Stimulated activated CD4-positive, alpha-beta T cell treated with anti-CD3 and anti-CD28 coated beads, Interleukin-12 subunit alpha, Interleukin-12 subunit beta, amount 100 ng/mL, for 24 hours (primary cell): ENCODE measurements around the gene MANF.

Source experiments
- DNase-seq, 2 experiments: peaks; one replicate each; pipeline ENCODE4 v3.0.0-alpha.2; 2020; ENCODE audit warnings: low read depth in 2 of 2

Gene MANF

DNA sequence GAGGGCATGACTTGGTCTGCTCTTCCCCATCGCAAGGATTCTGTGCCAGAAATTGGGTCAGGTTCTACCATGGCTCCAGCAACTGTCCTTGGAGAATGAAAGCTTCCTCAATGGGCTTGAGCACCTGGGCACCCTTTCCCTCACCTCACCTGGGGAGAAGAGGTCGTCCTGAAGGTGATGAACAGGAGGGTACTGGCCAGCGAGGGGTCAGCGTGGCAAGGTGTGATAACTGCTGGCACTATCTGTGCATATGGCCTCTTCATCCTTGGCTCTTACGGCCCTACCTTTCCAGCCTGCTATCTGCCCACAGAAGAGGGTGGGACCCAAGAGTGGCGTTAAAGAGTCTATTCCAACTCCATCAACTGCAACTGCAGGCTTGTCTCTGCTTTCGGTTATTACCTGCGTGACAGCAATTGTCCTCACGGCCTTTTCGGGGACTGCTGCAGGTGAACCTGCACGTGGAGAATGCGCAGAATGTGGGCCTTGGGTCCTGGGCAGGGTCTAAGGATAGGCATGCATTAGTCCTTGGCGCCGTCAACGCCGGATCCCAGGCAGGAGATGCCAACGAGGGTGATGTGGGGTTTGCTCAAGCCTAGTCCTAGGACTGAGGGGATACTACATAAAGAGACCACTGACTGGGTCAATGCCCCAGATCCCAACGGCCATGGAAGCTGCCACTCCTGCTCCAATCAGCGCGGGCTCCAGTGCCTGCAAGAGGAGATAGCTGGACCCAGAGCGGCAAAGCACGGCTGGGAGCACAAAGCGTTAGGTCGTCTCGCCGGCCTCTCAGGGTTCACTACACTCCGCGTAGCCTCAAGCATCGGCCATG, 5.4 kb downstream of the MANF start:
- no peak for DNase-seq

DNA sequence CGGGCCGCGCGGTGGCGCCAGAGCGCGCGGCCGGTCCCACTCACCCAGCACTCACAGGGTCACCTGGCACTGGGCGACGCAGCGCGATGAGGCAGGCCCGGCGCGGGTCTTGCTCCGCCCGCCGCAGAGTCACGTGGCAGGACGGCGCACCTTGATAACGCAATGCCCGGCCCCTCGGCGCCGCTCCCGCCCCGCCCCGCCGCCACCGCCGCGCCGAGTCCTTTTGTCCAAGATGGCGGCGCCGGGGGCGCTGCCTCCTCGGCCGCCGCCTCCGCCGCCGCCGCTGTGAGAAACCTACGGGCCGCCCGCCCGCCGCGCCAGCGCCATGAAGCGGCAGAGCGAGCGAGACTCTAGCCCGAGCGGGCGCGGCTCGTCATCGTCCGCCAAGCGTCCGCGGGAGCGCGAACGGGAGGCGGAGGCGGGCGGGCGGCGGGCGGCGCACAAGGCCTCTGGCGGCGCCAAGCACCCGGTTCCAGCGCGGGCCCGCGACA, 6.0 kb downstream of the MANF start, which contains the start of gene RBM15B:
TSS of gene RBM15B (plus strand) at position 211 of the 491 bp plus-strand sequence. CDS start at position 326, 115 bp downstream.
- DNase-seq: peak; percentile 93

DNA sequence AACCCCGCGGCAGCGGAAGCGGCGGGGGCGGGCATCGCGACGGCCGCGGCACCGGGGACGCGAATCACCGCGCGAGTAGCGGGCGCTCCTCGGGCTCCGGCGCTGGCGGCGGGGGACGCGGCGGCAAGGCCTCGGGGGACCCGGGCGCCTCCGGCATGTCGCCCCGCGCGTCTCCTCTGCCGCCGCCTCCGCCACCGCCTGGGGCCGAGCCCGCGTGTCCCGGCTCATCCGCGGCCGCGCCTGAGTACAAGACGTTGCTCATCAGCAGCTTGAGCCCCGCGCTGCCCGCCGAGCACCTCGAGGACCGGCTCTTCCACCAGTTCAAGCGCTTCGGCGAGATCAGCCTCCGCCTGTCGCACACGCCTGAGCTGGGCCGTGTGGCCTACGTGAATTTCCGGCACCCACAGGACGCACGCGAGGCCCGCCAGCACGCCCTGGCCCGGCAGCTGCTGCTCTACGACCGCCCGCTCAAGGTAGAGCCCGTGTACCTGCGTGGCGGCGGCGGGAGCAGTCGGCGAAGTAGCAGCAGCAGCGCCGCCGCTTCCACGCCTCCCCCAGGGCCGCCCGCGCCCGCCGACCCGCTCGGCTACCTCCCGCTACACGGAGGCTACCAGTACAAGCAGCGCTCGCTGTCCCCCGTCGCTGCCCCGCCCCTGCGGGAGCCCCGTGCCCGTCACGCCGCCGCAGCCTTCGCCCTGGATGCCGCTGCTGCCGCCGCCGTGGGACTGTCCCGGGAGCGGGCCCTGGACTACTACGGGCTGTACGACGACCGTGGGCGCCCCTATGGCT, 6.7 kb downstream of the MANF start:
- DNase-seq: no peak

DNA sequence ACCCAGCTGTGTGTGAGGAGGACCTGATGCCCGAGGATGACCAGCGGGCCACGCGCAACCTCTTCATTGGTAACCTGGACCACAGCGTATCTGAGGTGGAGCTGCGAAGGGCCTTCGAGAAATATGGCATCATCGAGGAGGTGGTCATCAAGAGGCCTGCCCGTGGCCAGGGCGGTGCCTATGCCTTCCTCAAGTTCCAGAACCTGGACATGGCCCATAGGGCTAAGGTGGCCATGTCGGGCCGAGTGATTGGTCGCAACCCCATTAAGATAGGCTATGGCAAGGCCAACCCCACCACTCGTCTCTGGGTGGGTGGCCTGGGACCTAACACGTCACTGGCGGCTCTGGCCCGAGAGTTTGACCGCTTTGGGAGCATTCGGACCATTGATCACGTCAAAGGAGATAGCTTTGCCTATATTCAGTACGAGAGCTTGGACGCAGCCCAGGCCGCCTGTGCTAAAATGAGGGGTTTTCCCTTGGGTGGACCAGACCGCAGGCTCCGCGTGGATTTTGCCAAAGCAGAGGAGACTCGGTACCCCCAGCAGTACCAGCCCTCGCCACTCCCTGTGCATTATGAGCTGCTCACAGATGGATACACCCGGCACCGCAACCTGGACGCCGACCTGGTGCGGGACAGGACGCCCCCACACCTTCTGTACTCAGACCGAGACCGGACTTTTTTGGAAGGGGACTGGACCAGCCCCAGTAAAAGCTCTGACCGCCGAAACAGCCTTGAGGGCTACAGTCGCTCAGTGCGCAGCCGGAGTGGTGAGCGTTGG, 7.5 kb downstream of the MANF start:
- DNase-seq: no peak

DNA sequence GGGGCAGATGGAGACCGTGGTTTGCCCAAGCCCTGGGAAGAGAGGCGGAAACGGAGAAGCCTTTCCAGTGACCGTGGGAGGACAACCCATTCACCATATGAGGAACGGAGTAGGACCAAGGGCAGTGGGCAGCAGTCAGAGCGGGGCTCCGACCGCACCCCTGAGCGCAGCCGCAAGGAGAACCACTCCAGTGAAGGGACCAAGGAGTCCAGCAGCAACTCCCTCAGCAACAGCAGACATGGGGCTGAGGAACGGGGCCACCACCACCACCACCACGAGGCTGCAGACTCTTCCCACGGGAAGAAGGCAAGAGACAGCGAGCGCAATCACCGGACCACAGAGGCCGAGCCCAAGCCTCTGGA, 8.0 kb downstream of the MANF start:
- DNase-seq: no peak

DNA sequence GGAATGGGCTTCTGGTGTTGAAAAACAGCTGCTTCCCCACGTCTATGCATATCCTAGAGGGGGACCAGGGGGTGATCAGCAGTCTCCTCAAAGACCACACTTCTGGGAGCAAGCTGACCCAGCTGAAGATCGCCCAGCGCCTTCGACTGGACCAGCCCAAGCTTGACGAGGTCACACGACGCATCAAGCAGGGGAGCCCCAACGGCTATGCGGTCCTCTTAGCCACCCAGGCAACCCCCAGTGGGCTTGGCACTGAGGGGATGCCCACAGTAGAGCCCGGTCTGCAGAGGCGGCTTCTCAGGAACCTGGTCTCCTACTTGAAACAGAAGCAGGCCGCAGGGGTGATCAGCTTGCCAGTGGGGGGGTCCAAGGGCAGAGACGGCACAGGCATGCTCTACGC, 8.5 kb downstream of the MANF start:
- DNase-seq: no peak

DNA sequence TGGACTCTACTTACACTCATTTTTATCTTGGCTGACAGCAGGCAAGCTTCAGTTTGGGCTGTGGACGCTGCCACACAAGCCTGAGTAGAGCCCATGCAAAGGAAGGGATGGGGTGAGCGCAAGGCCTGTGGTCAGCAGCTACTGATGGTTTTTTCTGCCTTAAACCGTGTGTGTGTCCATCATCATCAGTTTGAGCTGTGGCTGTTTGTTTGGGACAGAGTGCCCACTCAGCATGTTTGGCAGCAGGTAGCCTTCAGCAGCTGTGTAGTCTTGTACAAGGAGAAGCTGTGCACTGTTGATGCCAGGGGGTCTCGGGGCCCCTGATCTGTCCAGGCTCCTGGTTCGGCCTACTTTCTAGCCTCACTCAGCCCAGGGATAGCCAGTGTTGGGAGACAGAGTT, 9.4 kb downstream of the MANF start:
- DNase-seq: no peak

DNA sequence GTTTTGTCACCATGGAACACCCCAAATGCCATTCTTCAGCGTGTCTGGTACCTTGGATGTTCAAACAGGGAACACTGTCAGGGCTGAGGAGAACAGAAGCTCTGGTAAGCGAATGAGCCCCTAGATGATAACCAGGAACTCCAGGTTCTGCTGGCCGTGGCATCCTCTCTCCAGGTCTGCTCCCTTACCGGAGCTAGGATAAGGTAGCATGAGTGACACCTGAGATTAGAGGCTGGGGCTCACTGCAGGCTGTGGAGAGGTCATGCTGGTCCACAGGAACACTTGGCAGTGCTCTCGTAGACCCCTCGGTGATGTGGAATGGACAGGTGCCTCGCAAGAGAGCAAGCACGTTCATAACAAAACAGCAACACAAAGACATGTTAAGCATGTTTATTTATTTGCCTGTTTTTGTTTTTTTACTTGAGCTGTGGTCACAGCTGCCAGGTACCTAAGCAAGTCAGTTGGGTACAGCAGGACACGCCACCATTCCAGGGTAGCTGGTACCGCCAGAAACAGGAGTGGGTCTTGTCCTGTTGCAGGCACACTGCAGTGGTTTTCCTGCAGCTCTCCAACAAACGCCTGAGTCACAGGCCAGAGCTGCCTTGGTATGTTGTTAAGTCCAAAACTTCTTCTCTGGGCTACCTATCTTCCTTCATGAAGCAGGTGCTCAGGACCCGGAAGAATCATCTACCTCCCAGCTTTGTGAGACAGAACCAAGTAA, 10.6 kb downstream of the MANF start:
- DNase-seq: no peak

DNA sequence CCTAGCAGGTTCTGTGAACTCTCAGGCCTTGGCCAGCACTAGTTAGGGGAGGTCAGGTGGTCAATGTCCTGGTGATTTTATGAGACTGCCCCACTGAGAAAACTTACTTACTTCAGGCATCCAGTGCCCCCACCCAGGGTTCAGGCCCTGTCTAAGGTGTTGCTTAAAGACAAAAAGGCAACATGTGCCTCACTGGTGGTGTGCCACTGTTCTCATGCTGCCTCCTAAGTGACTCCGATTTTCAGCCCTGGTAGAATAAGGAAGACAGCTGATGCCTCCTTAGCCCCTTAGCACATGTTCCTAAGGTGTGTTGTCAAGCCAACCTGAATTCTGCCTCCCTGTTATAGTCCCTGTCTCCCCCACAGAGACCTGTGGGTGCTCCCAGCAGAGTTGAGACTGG, 11.3 kb downstream of the MANF start:
- no peak for DNase-seq

DNA sequence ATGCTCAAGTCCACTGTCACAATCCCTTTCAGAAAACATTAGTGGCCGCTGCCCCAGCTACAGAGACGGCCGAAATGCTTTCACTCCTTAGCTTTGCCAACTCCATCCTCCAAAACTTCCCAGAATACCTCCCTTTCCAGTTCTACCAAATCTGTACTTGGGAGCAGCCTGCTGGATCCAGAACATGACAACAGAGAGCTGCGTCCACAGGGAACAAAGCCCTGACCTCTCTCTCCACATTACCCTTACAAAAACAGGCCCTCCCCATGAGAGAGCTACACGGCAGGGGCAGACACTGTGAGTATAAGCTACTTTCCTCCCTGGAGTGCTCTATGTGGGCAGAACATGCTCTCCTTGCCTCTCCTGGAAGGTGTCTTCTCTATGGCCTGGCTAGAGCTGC, 12.3 kb downstream of the MANF start:
- no peak for DNase-seq

DNA sequence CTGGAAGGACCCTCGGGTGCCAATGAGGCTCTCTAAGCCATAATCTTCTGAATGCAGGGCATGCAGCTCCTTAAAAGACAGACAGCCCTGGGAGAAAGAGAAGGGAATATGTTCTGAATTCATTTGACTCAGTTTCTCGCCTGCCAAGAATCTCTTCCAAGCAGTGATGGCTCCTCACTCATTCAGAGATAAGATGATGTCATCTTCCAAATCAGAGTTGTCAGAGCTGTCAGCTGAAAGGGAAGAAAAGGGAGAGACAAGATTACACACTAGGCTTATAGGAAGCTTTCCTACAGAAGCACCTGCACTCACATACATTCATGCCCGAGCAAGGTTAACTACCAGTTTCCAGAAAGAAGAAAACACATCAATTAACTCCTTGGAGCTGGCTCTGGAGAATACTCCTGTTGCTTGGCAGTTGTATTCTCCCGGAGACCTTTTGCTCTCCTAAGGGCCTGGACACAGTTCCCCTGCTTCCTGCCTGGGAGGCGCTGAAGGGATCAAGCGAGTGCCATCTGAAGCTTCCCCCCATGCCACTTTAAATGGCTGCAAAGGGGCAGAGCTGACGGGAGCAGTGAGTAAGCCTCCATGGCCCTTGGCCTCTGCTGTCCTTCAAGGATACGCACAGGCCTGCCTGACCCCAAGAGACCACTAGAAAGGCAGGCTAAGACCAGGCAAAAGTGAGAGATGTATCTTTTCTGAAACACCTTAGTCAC, 13.7 kb downstream of the MANF start:
- DNase-seq: no peak

DNA sequence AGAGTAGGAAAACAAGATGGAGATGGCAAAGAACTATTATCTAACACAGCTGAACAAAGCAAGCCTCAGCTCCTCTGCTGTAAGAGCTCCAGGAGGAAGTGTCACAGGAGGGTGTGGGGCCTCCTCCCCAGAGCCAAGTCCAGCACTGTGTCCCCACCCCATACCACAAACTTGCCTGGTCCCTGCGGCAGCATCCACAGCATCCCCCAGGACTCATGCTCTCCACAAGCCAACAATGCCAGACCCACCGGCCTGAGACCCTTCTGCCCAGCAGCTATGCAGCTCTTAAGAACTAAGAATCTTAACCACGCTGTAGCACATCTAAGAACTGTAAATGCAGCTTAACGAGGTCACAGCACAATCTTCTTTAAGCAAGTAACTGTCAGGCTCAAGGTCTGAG, 15.1 kb downstream of the MANF start:
- no peak for DNase-seq

DNA sequence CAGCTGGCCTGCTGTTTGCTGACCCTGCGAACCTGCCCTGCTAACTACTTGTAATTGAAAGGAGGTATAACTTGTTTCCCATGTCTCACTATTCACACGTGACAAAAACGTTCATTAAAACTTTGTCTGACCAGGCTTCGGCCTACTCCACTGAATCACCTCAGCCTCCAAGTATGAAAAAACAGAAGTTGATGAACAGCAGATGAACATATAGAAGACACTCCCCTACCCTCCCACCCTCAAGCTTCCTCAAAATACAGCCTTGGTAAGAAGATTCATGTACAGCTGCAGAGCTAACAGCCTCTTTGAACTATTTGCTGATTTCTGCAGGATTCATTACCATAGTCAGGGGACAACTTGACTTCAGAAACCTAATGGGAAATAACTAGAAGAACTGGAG, 16.6 kb downstream of the MANF start:
- no peak for DNase-seq

DNA sequence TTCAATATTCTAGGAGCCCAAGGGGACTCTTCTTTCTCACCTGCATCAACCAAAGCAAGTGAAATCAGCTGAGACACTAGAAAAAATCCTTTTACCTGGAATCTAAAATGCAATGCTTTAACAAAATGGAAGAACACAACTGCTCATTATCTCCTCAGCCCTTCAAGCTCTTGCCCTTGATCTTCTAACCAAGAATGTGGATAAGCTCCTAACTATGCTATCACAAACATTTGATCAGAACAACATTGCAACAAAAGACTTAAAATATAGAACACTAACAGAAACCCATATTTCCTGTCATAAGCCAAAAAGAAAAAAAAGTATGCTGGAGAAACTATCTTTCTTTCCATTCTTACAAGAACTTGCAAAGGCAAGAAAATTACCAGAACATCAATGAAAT, 18.6 kb downstream of the MANF start:
- no peak for DNase-seq

DNA sequence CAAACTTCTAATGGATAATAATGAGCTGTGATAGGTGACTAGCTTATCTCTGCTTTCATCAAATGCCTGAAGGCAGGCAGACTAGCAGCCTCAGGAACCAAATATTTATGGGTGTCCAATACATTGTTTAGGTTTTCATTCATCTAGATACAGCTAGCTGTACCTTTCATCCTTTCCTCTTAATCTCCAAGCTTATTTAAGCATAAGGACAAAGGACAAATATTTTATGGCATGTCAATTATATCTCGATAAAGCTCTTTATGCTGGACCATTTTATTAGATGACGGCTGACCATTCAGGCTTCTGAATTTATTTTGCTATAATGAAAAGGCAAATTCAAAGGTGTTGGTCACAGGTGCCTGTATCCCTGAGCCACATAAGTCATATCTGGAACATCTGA, 22.9 kb downstream of the MANF start:
- no peak for DNase-seq

DNA sequence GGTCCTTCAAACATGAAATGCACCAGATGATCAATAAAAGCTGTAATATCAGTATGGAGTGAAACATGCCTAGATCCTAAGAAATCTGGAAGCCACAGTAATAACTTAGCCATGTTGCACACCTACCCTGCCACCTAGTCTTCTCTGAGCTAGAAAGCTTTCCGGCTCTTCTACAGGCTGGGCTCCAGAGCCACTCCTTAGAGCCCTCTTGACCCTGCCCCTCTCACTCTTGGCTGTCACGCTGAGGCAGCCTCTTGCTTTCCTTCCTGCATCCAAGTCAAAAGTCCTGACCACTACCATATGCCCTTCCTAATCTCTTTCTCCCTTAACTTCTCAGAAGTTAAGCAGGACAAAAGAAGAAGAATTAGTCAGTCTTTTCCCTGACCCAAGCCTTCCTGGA, 23.7 kb downstream of the MANF start:
- DNase-seq: no peak

DNA sequence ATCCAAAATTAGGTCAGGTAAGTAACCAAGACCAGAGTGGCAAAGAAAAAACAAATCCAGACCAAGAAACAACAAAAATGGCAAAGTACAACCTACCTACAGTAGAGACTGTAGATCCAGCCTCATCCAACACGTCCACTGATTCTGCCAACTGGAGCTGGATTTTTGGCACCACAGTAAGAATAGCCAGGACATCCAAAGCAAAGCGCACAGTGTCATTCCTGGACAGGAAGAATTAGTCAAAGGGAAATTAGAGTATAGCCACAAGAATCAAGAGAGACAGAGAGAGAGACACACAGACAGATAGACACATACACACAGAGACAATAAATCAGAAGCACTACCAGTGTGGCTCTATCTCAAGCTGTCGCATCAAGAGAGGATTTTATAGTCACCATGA, 37.1 kb downstream of the MANF start:
- no peak for DNase-seq

DNA sequence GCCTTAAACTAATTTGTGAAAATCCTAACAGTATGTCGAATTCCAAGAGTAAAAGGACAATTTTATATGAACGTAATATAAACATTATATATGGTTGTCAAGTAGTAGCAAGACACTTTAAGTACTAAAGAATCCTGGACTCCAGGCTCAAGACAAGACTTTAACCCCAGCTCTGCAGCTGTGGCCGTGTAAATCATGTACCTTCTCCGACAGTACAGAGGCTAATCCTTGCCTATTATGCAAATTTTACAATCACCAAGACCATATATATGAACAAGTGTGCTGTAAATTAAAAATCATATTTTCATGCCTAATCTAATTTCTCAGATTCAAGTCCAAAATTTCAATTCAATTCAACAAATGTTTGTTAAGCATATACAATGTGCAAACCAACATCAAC, 41.8 kb downstream of the MANF start:
- DNase-seq: no peak

DNA sequence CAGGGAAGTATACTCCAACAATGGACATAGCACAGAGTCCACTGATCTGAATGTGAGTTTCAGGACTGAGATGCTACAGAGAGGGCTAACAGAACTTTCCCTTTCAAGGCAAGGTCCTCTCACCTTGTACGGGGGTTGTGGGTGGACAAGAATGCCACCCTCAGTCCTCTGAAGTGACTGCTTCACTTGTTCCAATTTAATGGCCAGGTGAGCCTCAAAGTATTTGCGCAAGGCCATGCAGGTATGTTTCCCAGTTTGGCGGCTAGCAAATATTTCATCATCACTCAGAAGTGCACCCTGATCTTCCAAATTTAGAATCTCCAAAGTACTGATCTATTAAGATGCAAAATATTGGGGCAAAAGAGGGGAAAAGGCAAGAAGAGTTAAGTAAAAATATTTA, 44.0 kb downstream of the MANF start:
- no peak for DNase-seq

DNA sequence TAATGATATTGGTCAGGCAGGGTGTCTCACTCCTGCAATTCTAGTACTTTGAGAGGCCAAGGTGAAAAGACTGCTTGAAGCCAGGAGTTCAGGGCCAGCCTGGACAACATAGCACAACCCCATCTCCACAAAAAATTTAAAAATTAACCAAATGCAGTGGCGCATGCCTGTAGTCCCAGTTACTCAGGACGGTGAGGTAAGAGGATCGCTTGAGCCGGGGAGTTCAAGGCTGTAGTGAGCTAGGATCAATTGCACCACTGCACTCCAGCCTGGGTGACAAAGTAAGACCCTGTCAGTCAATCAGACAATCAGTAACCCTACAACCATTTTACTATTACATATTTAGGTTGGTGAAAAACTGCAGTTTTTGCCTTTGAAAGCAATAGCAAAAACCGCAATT, 49.0 kb downstream of the MANF start:
- DNase-seq: no peak

DNA sequence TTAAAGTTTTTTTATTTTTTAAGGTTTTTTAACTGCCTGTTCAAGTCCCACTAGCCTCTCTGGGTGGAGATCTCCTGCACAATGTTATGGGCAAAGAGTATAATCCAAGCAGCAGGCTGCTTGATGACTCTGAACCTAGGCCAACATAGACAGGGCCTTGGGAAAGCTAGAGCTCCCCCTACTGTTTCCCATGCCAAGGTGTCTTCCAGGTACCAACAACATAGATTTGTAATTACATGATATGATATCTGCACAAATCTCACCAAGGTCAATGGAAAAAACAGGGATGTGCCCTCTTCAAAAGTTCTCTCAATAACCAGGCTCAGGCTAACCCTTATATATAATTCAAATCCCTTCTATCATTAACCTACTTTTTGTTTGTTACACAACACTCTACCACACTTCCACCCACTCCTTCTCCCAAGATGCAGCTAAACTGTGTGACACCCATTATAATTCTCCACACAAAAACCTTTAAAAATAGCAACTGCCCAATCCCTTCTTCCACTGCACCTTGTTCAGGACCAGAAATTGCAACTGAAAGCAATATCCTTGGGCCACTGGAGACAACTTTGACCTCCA, 49.7 kb downstream of the MANF start:
- DNase-seq: peak in 1 of 2 experiments; percentile 10
